ENCODE data around the gene RNFT2.
"Not testable (repeated sequence)": the region's sequence is repeated elsewhere in the genome, so short reads cannot be mapped to it uniquely, and the experiment has no call there.

Gene RNFT2

GRCh38 chr12:116814766-116815165 is 76.7 kb downstream of the RNFT2 start:
- not testable (repeated sequence) for H3K9me3 ChIP-seq (ENCODE audit: low read length); H3K36me3 ChIP-seq (ENCODE audit: insufficient read depth, low read length); H3K4me3 ChIP-seq (ENCODE audit: low read length); H2AFZ ChIP-seq (ENCODE audit: low read depth, low read length); H3K27me3 ChIP-seq (ENCODE audit: insufficient read depth, low read length)
- peaks cover 10% of the 10 kb centered on the region for H3K4me1 ChIP-seq (ENCODE audit: insufficient read depth, low read length)

GRCh38 chr12:116818341-116818856 is 80.3 kb downstream of the RNFT2 start:
- peak overlapping the region; percentile 60 for H3K4me3 ChIP-seq (ENCODE audit: low read length)
- H3K36me3 ChIP-seq (ENCODE audit: insufficient read depth, low read length) = no peaks in the 10 kb centered on the region
- H3K4me1 ChIP-seq (ENCODE audit: insufficient read depth, low read length) = peaks cover 10% of the 10 kb centered on the region
- H3K9me3 ChIP-seq (ENCODE audit: low read length) = no peaks in the 10 kb centered on the region
- H3K27me3 ChIP-seq (ENCODE audit: insufficient read depth, low read length) = no peaks in the 10 kb centered on the region
- peak overlapping the region; percentile 43 for H2AFZ ChIP-seq (ENCODE audit: low read depth, low read length)

- Histone ChIP-seq H2AFZ (ENCODE audit: low read depth, low read length) (peak overlapping the region; percentile 43), H3K9me3 (ENCODE audit: low read length) (peaks cover 3% of the 10 kb centered on the region), H3K36me3 (ENCODE audit: insufficient read depth, low read length) (no peaks in the 10 kb centered on the region), H3K27me3 (ENCODE audit: insufficient read depth, low read length) (no peaks in the 10 kb centered on the region), H3K4me3 (ENCODE audit: low read length) (peak overlapping the region; percentile 60), H3K4me1 (ENCODE audit: insufficient read depth, low read length) (peaks cover 10% of the 10 kb centered on the region)
These were observed 81.1 kb downstream of the RNFT2 start for GRCh38 chr12:116818948-116819832.

GRCh38 chr12:116820064-116820656 is 82.0 kb downstream of the RNFT2 start:
- H2AFZ ChIP-seq (ENCODE audit: low read depth, low read length) = peak overlapping the region; percentile 43
- peaks cover 10% of the 10 kb centered on the region for H3K4me1 ChIP-seq (ENCODE audit: insufficient read depth, low read length)
- peak overlapping the region; percentile 60 for H3K4me3 ChIP-seq (ENCODE audit: low read length)
- peaks cover 3% of the 10 kb centered on the region for H3K9me3 ChIP-seq (ENCODE audit: low read length)
- no peaks in the 10 kb centered on the region for H3K36me3 ChIP-seq (ENCODE audit: insufficient read depth, low read length)
- no peaks in the 10 kb centered on the region for H3K27me3 ChIP-seq (ENCODE audit: insufficient read depth, low read length)

GRCh38 chr12:116821291-116821690 is 83.2 kb downstream of the RNFT2 start:
- Histone ChIP-seq H3K4me1 (ENCODE audit: insufficient read depth, low read length) (peaks cover 10% of the 10 kb centered on the region), H3K27me3 (ENCODE audit: insufficient read depth, low read length) (no peaks in the 10 kb centered on the region), H3K4me3 (ENCODE audit: low read length) (no peak overlapping the region), H3K9me3 (ENCODE audit: low read length) (peaks cover 3% of the 10 kb centered on the region), H3K36me3 (ENCODE audit: insufficient read depth, low read length) (no peaks in the 10 kb centered on the region), H2AFZ (ENCODE audit: low read depth, low read length) (no peak overlapping the region)

GRCh38 chr12:116827432-116827831 is 89.3 kb downstream of the RNFT2 start:
- no peak overlapping the region for H2AFZ ChIP-seq (ENCODE audit: low read depth, low read length)
- H3K4me3 ChIP-seq (ENCODE audit: low read length) = no peak overlapping the region
- no peaks in the 10 kb centered on the region for H3K4me1 ChIP-seq (ENCODE audit: insufficient read depth, low read length)
- H3K36me3 ChIP-seq (ENCODE audit: insufficient read depth, low read length) = no peaks in the 10 kb centered on the region
- peaks cover 3% of the 10 kb centered on the region for H3K9me3 ChIP-seq (ENCODE audit: low read length)
- no peaks in the 10 kb centered on the region for H3K27me3 ChIP-seq (ENCODE audit: insufficient read depth, low read length)

- H3K4me1 ChIP-seq (ENCODE audit: insufficient read depth, low read length) = no peaks in the 10 kb centered on the region
- H3K9me3 ChIP-seq (ENCODE audit: low read length) = no peaks in the 10 kb centered on the region
- H2AFZ ChIP-seq (ENCODE audit: low read depth, low read length) = no peak overlapping the region
- no peak overlapping the region for H3K4me3 ChIP-seq (ENCODE audit: low read length)
- peaks cover 18% of the 10 kb centered on the region for H3K36me3 ChIP-seq (ENCODE audit: insufficient read depth, low read length)
- H3K27me3 ChIP-seq (ENCODE audit: insufficient read depth, low read length) = no peaks in the 10 kb centered on the region
These were observed 94.2 kb downstream of the RNFT2 start for GRCh38 chr12:116832353-116832752.

- Histone ChIP-seq H3K4me3 (ENCODE audit: low read length) (no peak overlapping the region), H3K4me1 (ENCODE audit: insufficient read depth, low read length) (no peaks in the 10 kb centered on the region), H2AFZ (ENCODE audit: low read depth, low read length) (no peak overlapping the region), H3K9me3 (ENCODE audit: low read length) (no peaks in the 10 kb centered on the region), H3K36me3 (ENCODE audit: insufficient read depth, low read length) (peaks cover 18% of the 10 kb centered on the region), H3K27me3 (ENCODE audit: insufficient read depth, low read length) (no peaks in the 10 kb centered on the region)
These were observed 95.4 kb downstream of the RNFT2 start for GRCh38 chr12:116833474-116833873.

- Histone ChIP-seq H2AFZ (ENCODE audit: low read depth, low read length) (no peak overlapping the region), H3K27me3 (ENCODE audit: insufficient read depth, low read length) (no peaks in the 10 kb centered on the region), H3K4me3 (ENCODE audit: low read length) (no peak overlapping the region), H3K36me3 (ENCODE audit: insufficient read depth, low read length) (peaks cover 18% of the 10 kb centered on the region), H3K4me1 (ENCODE audit: insufficient read depth, low read length) (no peaks in the 10 kb centered on the region), H3K9me3 (ENCODE audit: low read length) (no peaks in the 10 kb centered on the region)
These were observed 97.4 kb downstream of the RNFT2 start for GRCh38 chr12:116835484-116835883.

- H3K36me3 ChIP-seq (ENCODE audit: insufficient read depth, low read length) = peaks cover 18% of the 10 kb centered on the region
- H3K4me3 ChIP-seq (ENCODE audit: low read length) = no peak overlapping the region
- no peaks in the 10 kb centered on the region for H3K4me1 ChIP-seq (ENCODE audit: insufficient read depth, low read length)
- no peaks in the 10 kb centered on the region for H3K9me3 ChIP-seq (ENCODE audit: low read length)
- no peaks in the 10 kb centered on the region for H3K27me3 ChIP-seq (ENCODE audit: insufficient read depth, low read length)
- no peak overlapping the region for H2AFZ ChIP-seq (ENCODE audit: low read depth, low read length)
These were observed 99.0 kb downstream of the RNFT2 start for GRCh38 chr12:116837097-116837496.

- no peaks in the 10 kb centered on the region for H3K9me3 ChIP-seq (ENCODE audit: low read length)
- no peaks in the 10 kb centered on the region for H3K27me3 ChIP-seq (ENCODE audit: insufficient read depth, low read length)
- peaks cover 18% of the 10 kb centered on the region for H3K36me3 ChIP-seq (ENCODE audit: insufficient read depth, low read length)
- H3K4me1 ChIP-seq (ENCODE audit: insufficient read depth, low read length) = no peaks in the 10 kb centered on the region
- no peak overlapping the region for H3K4me3 ChIP-seq (ENCODE audit: low read length)
- no peak overlapping the region for H2AFZ ChIP-seq (ENCODE audit: low read depth, low read length)
These were observed 100.2 kb downstream of the RNFT2 start for GRCh38 chr12:116838365-116838764.

- Histone ChIP-seq H3K4me1 (ENCODE audit: insufficient read depth, low read length) (no peaks in the 10 kb centered on the region), H3K27me3 (ENCODE audit: insufficient read depth, low read length) (no peaks in the 10 kb centered on the region), H3K9me3 (ENCODE audit: low read length) (no peaks in the 10 kb centered on the region), H2AFZ (ENCODE audit: low read depth, low read length) (no peak overlapping the region), H3K4me3 (ENCODE audit: low read length) (no peak overlapping the region), H3K36me3 (ENCODE audit: insufficient read depth, low read length) (peaks cover 17% of the 10 kb centered on the region)
These were observed 101.2 kb downstream of the RNFT2 start for GRCh38 chr12:116839287-116839830.

- H3K4me1 ChIP-seq (ENCODE audit: insufficient read depth, low read length) = no peaks in the 10 kb centered on the region
- H3K4me3 ChIP-seq (ENCODE audit: low read length) = no peak overlapping the region
- no peaks in the 10 kb centered on the region for H3K9me3 ChIP-seq (ENCODE audit: low read length)
- H3K36me3 ChIP-seq (ENCODE audit: insufficient read depth, low read length) = peaks cover 3% of the 10 kb centered on the region
- no peaks in the 10 kb centered on the region for H3K27me3 ChIP-seq (ENCODE audit: insufficient read depth, low read length)
- no peak overlapping the region for H2AFZ ChIP-seq (ENCODE audit: low read depth, low read length)
These were observed 105.0 kb downstream of the RNFT2 start for GRCh38 chr12:116843085-116843484.

All from neuron (in vitro differentiated cells).